ENCODE data around the gene SNW1. TPM values are rescaled to one million over a fixed set of nuclear protein-coding genes. Genes with fewer than 3 reads are reported as not detected.
"Not testable (repeated sequence)": the region's sequence is repeated elsewhere in the genome, so short reads cannot be mapped to it uniquely, and the experiment has no call there.

SNW1 gene
- polyA plus RNA-seq (2013, experiment 1 of 2) = 66.4 TPM
- polyA plus RNA-seq (2013, experiment 2 of 2) = 71.8 TPM

- H3K4me1 ChIP-seq (ENCODE audit: control insufficient read depth, insufficient read depth, low read length, poor library complexity, severe bottlenecking) = no peaks in the 10 kb centered on the region
- no peaks in the 10 kb centered on the region for H3K9me3 ChIP-seq (ENCODE audit: control insufficient read depth, low read length)
- H3K4me3 ChIP-seq (ENCODE audit: extremely low read depth, insufficient read depth, low read length, poor library complexity, severe bottlenecking) = peak within 1 kb of the TSS; percentile 88
- WGBS, 2 experiments (ENCODE audit: insufficient coverage in 2 of 2) = 0 to 1% methylated on average over 35 to 56 of the region's 60 CpGs
- H3K36me3 ChIP-seq (ENCODE audit: control insufficient read depth, insufficient read depth, low read length) = peaks cover 28% of the 10 kb centered on the region
- peak within 1 kb of the TSS; percentile 91 for H3K27ac ChIP-seq (ENCODE audit: low read depth, low read length, severe bottlenecking)
Observed at GRCh38 chr14:77760381-77761204, at the start of gene SNW1. Gene SNW1 (minus strand): TSS chr14:77761156. CDS start chr14:77761127, 29 bp downstream.

- Histone ChIP-seq H3K4me1 (ENCODE audit: control insufficient read depth, insufficient read depth, low read length, poor library complexity, severe bottlenecking) (no peaks in the 10 kb centered on the region), H3K4me3 (ENCODE audit: extremely low read depth, insufficient read depth, low read length, poor library complexity, severe bottlenecking) (no peak overlapping the region), H3K9me3 (ENCODE audit: control insufficient read depth, low read length) (no peaks in the 10 kb centered on the region), H3K36me3 (ENCODE audit: control insufficient read depth, insufficient read depth, low read length) (no peaks in the 10 kb centered on the region), H3K27ac (ENCODE audit: low read depth, low read length, severe bottlenecking) (no peak overlapping the region)
- 100% methylated on average over 1 of the region's 1 CpG for WGBS, 2 experiments (ENCODE audit: insufficient coverage in 2 of 2)
Observed at GRCh38 chr14:77809011-77809410, 48.1 kb upstream of the SNW1 start.

- Histone ChIP-seq H3K9me3 (ENCODE audit: control insufficient read depth, low read length) (no peaks in the 10 kb centered on the region), H3K27ac (ENCODE audit: low read depth, low read length, severe bottlenecking) (no peak overlapping the region), H3K36me3 (ENCODE audit: control insufficient read depth, insufficient read depth, low read length) (no peaks in the 10 kb centered on the region), H3K4me3 (ENCODE audit: extremely low read depth, insufficient read depth, low read length, poor library complexity, severe bottlenecking) (no peak overlapping the region), H3K4me1 (ENCODE audit: control insufficient read depth, insufficient read depth, low read length, poor library complexity, severe bottlenecking) (no peaks in the 10 kb centered on the region)
- 85 to 90% methylated on average over 2 to 3 of the region's 3 CpGs for WGBS, 2 experiments (ENCODE audit: insufficient coverage in 2 of 2)
Observed at GRCh38 chr14:77808250-77808649, 47.3 kb upstream of the SNW1 start.

- H3K4me3 ChIP-seq (ENCODE audit: extremely low read depth, insufficient read depth, low read length, poor library complexity, severe bottlenecking) = no peak overlapping the region
- H3K27ac ChIP-seq (ENCODE audit: low read depth, low read length, severe bottlenecking) = no peak overlapping the region
- H3K36me3 ChIP-seq (ENCODE audit: control insufficient read depth, insufficient read depth, low read length) = no peaks in the 10 kb centered on the region
- no peaks in the 10 kb centered on the region for H3K9me3 ChIP-seq (ENCODE audit: control insufficient read depth, low read length)
- no peaks in the 10 kb centered on the region for H3K4me1 ChIP-seq (ENCODE audit: control insufficient read depth, insufficient read depth, low read length, poor library complexity, severe bottlenecking)
- 100% methylated on average over 1 to 4 of the region's 6 CpGs for WGBS, 2 experiments (ENCODE audit: insufficient coverage in 2 of 2)
Observed at GRCh38 chr14:77805706-77806105, 44.8 kb upstream of the SNW1 start.

GRCh38 chr14:77804592-77804991, 43.6 kb upstream of the SNW1 start:
- no peaks in the 10 kb centered on the region for H3K9me3 ChIP-seq (ENCODE audit: control insufficient read depth, low read length)
- no peaks in the 10 kb centered on the region for H3K36me3 ChIP-seq (ENCODE audit: control insufficient read depth, insufficient read depth, low read length)
- 48 to 74% methylated on average over 3 to 4 of the region's 6 CpGs for WGBS, 2 experiments (ENCODE audit: insufficient coverage in 2 of 2)
- no peaks in the 10 kb centered on the region for H3K4me1 ChIP-seq (ENCODE audit: control insufficient read depth, insufficient read depth, low read length, poor library complexity, severe bottlenecking)
- H3K4me3 ChIP-seq (ENCODE audit: extremely low read depth, insufficient read depth, low read length, poor library complexity, severe bottlenecking) = no peak overlapping the region
- H3K27ac ChIP-seq (ENCODE audit: low read depth, low read length, severe bottlenecking) = no peak overlapping the region

GRCh38 chr14:77800814-77801213, 39.9 kb upstream of the SNW1 start:
- no CpG with 5 or more reads among the region's 1 CpG for WGBS, 2 experiments (ENCODE audit: insufficient coverage in 2 of 2)
- Histone ChIP-seq H3K27ac (ENCODE audit: low read depth, low read length, severe bottlenecking) (no peak overlapping the region), H3K4me1 (ENCODE audit: control insufficient read depth, insufficient read depth, low read length, poor library complexity, severe bottlenecking) (peaks cover under 1% of the 10 kb centered on the region)

GRCh38 chr14:77799863-77800730, 39.1 kb upstream of the SNW1 start, which contains the start of gene ADCK1:
Gene ADCK1 (plus strand): TSS chr14:77800109. CDS start chr14:77818979, 18,870 bp downstream.
- Histone ChIP-seq H3K4me3 (ENCODE audit: extremely low read depth, insufficient read depth, low read length, poor library complexity, severe bottlenecking) (peak within 1 kb of the TSS; percentile 64), H3K4me1 (ENCODE audit: control insufficient read depth, insufficient read depth, low read length, poor library complexity, severe bottlenecking) (peaks cover 5% of the 10 kb centered on the region), H3K27ac (ENCODE audit: low read depth, low read length, severe bottlenecking) (peak within 1 kb of the TSS; percentile 71), H3K36me3 (ENCODE audit: control insufficient read depth, insufficient read depth, low read length) (no peaks in the 10 kb centered on the region), H3K9me3 (ENCODE audit: control insufficient read depth, low read length) (no peaks in the 10 kb centered on the region)
- WGBS, 2 experiments (ENCODE audit: insufficient coverage in 2 of 2) = 1 to 4% methylated on average over 48 to 64 of the region's 66 CpGs

More at GRCh38 chr14:77800814-77801213, 39.9 kb upstream of the SNW1 start:
- peak overlapping the region; percentile 64 for H3K4me3 ChIP-seq (ENCODE audit: extremely low read depth, insufficient read depth, low read length, poor library complexity, severe bottlenecking)
- no peaks in the 10 kb centered on the region for H3K9me3 ChIP-seq (ENCODE audit: control insufficient read depth, low read length)
- H3K36me3 ChIP-seq (ENCODE audit: control insufficient read depth, insufficient read depth, low read length) = no peaks in the 10 kb centered on the region

- not testable (repeated sequence) for H3K9me3 ChIP-seq (ENCODE audit: control insufficient read depth, low read length); H3K27ac ChIP-seq (ENCODE audit: low read depth, low read length, severe bottlenecking); H3K36me3 ChIP-seq (ENCODE audit: control insufficient read depth, insufficient read depth, low read length); H3K4me1 ChIP-seq (ENCODE audit: control insufficient read depth, insufficient read depth, low read length, poor library complexity, severe bottlenecking)
- whole genome bisulfite sequencing, 2 experiments (ENCODE audit: insufficient coverage in 2 of 2) = 77 to 99% methylated on average over 7 to 10 of the region's 13 CpGs
- peak overlapping the region; percentile 64 for H3K4me3 ChIP-seq (ENCODE audit: extremely low read depth, insufficient read depth, low read length, poor library complexity, severe bottlenecking)
Observed at GRCh38 chr14:77799456-77799855, 38.5 kb upstream of the SNW1 start.

- no peaks in the 10 kb centered on the region for H3K9me3 ChIP-seq (ENCODE audit: control insufficient read depth, low read length)
- H3K36me3 ChIP-seq (ENCODE audit: control insufficient read depth, insufficient read depth, low read length) = no peaks in the 10 kb centered on the region
- H3K4me3 ChIP-seq (ENCODE audit: extremely low read depth, insufficient read depth, low read length, poor library complexity, severe bottlenecking) = no peak overlapping the region
- H3K4me1 ChIP-seq (ENCODE audit: control insufficient read depth, insufficient read depth, low read length, poor library complexity, severe bottlenecking) = peaks cover 5% of the 10 kb centered on the region
- 73 to 76% methylated on average over 2 of the region's 4 CpGs for WGBS, 2 experiments (ENCODE audit: insufficient coverage in 2 of 2)
- H3K27ac ChIP-seq (ENCODE audit: low read depth, low read length, severe bottlenecking) = no peak overlapping the region
Observed at GRCh38 chr14:77794357-77794756, 33.4 kb upstream of the SNW1 start.

- not testable (repeated sequence) for H3K27ac ChIP-seq (ENCODE audit: low read depth, low read length, severe bottlenecking); H3K4me1 ChIP-seq (ENCODE audit: control insufficient read depth, insufficient read depth, low read length, poor library complexity, severe bottlenecking); H3K9me3 ChIP-seq (ENCODE audit: control insufficient read depth, low read length); H3K36me3 ChIP-seq (ENCODE audit: control insufficient read depth, insufficient read depth, low read length); H3K4me3 ChIP-seq (ENCODE audit: extremely low read depth, insufficient read depth, low read length, poor library complexity, severe bottlenecking)
- WGBS, 2 experiments (ENCODE audit: insufficient coverage in 2 of 2) = 85 to 96% methylated on average over 3 of the region's 3 CpGs
Observed at GRCh38 chr14:77793255-77793654, 32.3 kb upstream of the SNW1 start.
